Progenitor cell of endocrine pancreas (in vitro differentiated cells): Measurements from ENCODE around the gene PDE11A. TPM values are rescaled to one million over a fixed set of nuclear protein-coding genes. Genes with fewer than 3 reads are reported as not detected.

ENCODE experiments used
- DNase-seq: peaks from one replicate; pipeline ENCODE4 v3.0.0; 2021; ENCODE audit warnings: low spot score; ENCODE audit not compliant: unreplicated experiment
- H3K27ac Mint-ChIP-seq: 2 replicates; pipeline ENCODE4 v1.8.0; 2021; ENCODE audit warnings: mild to moderate bottlenecking, moderate library complexity, mixed read lengths
- H3K27me3 Mint-ChIP-seq: 2 replicates; pipeline ENCODE4 v1.8.0; 2021; ENCODE audit warnings: mixed read lengths
- H3K36me3 Mint-ChIP-seq: 2 replicates; pipeline ENCODE4 v1.8.0; 2022; ENCODE audit warnings: mixed read lengths; ENCODE audit not compliant: insufficient read depth
- H3K4me1 Mint-ChIP-seq: 2 replicates; pipeline ENCODE4 v1.8.0; 2021; ENCODE audit warnings: low read depth, mixed read lengths
- H3K4me3 Mint-ChIP-seq: 2 replicates; pipeline ENCODE4 v1.8.0; 2021; ENCODE audit warnings: low read depth, mild to moderate bottlenecking, moderate library complexity, mixed read lengths
- H3K9me3 Mint-ChIP-seq: 2 replicates; pipeline ENCODE4 v1.8.0; 2021; ENCODE audit warnings: low read depth, mixed read lengths
- total RNA-seq: library from RNA; stranded (reverse); gene quantifications from 2 replicates; pipeline ENCODE4 v1.2.1, GENCODE V29; 2021
- TF ChIP-seq, protein P1 (sequence below): fragments of 200-600 bp; sonication (generic); IDR thresholded peaks from one replicate; pipeline ENCODE4 v1.5.0; 2021; ENCODE audit warnings: antibody characterized with exemption, mild to moderate bottlenecking; ENCODE audit not compliant: unreplicated experiment

The PDE11A gene
- total RNA-seq, 1 donor from 2014 or later: 54.8 TPM

DNA sequence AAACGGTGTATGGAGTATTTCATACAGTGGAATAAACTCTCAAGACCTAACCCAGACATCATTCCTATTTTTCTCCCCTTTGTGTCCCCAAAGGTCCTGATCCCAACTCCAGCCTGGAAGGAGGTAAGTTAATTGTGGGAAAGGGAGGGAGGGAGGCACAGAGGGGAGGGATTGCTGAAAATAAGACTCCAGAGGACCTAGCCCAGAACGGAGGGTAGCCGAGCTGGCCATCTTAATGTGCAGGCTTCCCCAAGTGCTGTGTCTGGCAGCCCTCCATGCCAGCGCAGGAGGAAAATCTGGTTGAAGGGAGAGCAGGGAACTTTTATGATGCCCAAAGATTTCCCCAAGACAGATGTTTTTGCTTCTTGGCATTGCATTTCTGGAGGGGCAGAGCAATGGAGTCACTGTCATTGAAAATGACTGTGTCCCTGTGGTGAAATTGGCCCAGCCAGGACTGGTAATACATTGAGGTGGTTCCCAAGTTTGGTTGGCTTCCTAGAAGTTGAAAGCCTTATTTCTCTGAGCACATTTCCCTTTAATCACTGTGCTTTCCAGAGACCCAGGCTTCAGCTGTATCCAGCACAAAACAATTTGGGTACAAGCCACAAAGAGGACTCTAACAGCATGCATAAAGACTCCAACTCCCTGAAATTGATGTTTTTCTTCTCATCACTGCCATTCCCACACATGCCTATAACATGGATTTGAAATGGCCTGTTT lies 477.3 kb downstream of the PDE11A start:
- Mint-ChIP-seq H3K9me3 (peaks cover 3% of the 10 kb centered on the region), H3K36me3 (no peaks in the 10 kb centered on the region), H3K27ac (no peak overlapping the region), H3K4me3 (no peak overlapping the region), H3K27me3 (no peaks in the 10 kb centered on the region), H3K4me1 (peaks cover 33% of the 10 kb centered on the region)
- no peak for DNase-seq
- TF ChIP-seq, protein P1, sequence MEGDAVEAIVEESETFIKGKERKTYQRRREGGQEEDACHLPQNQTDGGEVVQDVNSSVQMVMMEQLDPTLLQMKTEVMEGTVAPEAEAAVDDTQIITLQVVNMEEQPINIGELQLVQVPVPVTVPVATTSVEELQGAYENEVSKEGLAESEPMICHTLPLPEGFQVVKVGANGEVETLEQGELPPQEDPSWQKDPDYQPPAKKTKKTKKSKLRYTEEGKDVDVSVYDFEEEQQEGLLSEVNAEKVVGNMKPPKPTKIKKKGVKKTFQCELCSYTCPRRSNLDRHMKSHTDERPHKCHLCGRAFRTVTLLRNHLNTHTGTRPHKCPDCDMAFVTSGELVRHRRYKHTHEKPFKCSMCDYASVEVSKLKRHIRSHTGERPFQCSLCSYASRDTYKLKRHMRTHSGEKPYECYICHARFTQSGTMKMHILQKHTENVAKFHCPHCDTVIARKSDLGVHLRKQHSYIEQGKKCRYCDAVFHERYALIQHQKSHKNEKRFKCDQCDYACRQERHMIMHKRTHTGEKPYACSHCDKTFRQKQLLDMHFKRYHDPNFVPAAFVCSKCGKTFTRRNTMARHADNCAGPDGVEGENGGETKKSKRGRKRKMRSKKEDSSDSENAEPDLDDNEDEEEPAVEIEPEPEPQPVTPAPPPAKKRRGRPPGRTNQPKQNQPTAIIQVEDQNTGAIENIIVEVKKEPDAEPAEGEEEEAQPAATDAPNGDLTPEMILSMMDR: no peak

DNA sequence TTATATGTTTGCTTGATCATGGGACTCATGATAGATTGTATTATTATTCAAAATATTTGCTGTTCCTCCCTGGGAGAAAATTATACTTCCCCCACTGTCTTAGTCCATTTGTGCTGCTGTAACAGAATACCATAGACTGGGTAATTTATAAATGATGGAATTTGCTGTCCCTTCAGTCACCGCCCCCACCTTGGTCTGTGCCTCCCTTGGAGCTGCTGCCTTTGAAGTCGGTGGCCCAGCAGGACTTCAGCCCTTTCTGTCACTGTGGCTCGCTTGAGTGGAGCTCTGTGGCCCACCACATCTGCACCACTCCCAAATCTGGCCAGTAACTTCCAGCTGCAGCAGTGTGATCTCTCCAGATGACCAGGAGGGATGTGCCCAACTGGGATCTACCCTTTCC lies 479.2 kb downstream of the PDE11A start:
- DNase-seq: no peak
- Mint-ChIP-seq H3K36me3 (no peaks in the 10 kb centered on the region), H3K9me3 (no peaks in the 10 kb centered on the region), H3K4me1 (peaks cover 15% of the 10 kb centered on the region), H3K4me3 (no peak overlapping the region), H3K27me3 (no peaks in the 10 kb centered on the region), H3K27ac (no peak overlapping the region)
- TF ChIP-seq, protein P1: no peak

DNA sequence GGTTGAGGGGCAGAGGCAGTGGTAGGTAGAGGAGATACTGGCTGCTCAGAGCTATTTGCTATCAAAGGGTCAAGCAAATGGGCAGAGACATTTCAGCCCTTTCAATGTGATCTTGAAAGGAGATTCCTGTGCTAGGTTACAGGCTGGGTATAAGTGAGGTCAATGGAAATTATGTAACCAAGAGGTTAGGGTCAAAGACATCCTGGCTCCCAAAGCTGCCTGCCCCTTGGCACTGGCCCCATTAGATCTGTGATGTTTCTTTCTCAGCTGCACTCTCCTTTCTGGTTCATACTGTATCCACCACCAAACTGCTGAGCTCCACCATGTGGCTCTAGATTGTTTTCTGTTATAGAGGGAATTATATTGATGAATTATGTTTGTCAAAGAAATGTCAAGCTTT lies 479.6 kb downstream of the PDE11A start:
- no peak overlapping the region for H3K4me3 Mint-ChIP-seq
- no peaks in the 10 kb centered on the region for H3K36me3 Mint-ChIP-seq
- H3K4me1 Mint-ChIP-seq: peaks cover 10% of the 10 kb centered on the region
- H3K9me3 Mint-ChIP-seq: no peaks in the 10 kb centered on the region
- H3K27ac Mint-ChIP-seq: no peak overlapping the region
- DNase-seq: no peak
- H3K27me3 Mint-ChIP-seq: no peaks in the 10 kb centered on the region
- TF ChIP-seq, protein P1: no peak

DNA sequence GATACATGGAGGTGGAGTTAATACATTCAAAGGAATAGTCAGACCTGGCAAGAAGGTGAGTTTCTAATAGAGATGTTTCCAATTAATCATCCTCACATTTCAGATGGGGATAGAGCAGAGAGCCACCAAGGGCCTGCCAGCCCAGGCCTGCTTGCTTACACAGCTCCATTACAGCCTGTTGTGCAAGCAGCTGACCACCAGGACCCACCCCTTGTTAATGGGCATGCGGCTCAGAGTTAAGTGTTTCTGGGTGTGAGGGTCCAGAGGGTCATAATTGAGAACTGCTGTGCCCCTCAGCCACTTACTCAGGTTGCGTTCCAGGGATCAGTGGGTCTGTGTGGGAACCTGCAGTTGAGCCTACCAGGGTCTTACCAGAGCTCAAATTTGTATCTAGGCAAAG lies 480.2 kb downstream of the PDE11A start:
- H3K27ac Mint-ChIP-seq: no peak overlapping the region
- H3K27me3 Mint-ChIP-seq: no peaks in the 10 kb centered on the region
- H3K9me3 Mint-ChIP-seq: no peaks in the 10 kb centered on the region
- DNase-seq: no peak
- no peaks in the 10 kb centered on the region for H3K36me3 Mint-ChIP-seq
- H3K4me1 Mint-ChIP-seq: peaks cover 5% of the 10 kb centered on the region
- TF ChIP-seq, protein P1: no peak
- no peak overlapping the region for H3K4me3 Mint-ChIP-seq

DNA sequence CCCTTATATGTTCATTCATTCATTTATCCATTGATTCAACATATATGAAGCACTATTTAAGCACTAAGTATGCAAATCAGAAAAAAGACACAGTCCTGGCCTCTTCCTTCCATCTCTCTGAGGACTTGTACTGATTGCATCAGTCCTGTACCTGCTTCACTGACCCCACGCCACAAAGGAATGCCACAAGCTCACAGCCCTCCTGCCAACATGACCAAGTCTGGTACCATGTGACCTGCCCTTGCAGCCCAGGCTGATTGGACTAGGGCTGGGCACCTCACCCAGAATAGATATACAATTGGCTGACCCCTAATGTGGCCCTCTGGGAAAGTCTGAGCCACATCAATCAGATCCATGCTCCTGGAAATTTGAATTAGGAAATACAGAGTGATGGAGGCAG lies 483.4 kb downstream of the PDE11A start:
- no peak overlapping the region for H3K27ac Mint-ChIP-seq
- no peak for DNase-seq
- no peaks in the 10 kb centered on the region for H3K9me3 Mint-ChIP-seq
- TF ChIP-seq, protein P1: no peak
- peaks cover 4% of the 10 kb centered on the region for H3K4me1 Mint-ChIP-seq
- H3K27me3 Mint-ChIP-seq: no peaks in the 10 kb centered on the region
- H3K36me3 Mint-ChIP-seq: no peaks in the 10 kb centered on the region
- H3K4me3 Mint-ChIP-seq: no peak overlapping the region
